Upper lobe of right lung (tissue), 1 donor: ENCODE data around the gene JUN. TPM values are rescaled to one million over a fixed set of nuclear protein-coding genes. Genes with fewer than 3 reads are reported as not detected.

ENCODE experiments used
- ATAC-seq: fragments of 200-7000 bp; cut with Tn5 transposase; one replicate; pipeline ENCODE4 v1.9.1; 2020; ENCODE audit warnings: mild to moderate bottlenecking, moderate library complexity
- DNase-seq: peaks from one replicate; pipeline ENCODE4 v3.0.0-alpha.2; 2020
- H3K27ac ChIP-seq: fragments of 200-600 bp; one replicate; pipeline ENCODE4 v1.8.0; 2022
- H3K27me3 ChIP-seq: fragments of 200-600 bp; one replicate; pipeline ENCODE4 v1.8.0; 2022; ENCODE audit warnings: mild to moderate bottlenecking
- H3K36me3 ChIP-seq: fragments of 200-600 bp; one replicate; pipeline ENCODE4 v1.8.0; 2022
- H3K4me1 ChIP-seq: fragments of 200-600 bp; one replicate; pipeline ENCODE4 v1.8.0; 2022
- H3K4me3 ChIP-seq: fragments of 200-600 bp; one replicate; pipeline ENCODE4 v1.8.0; 2022; ENCODE audit warnings: mild to moderate bottlenecking
- H3K9me3 ChIP-seq: fragments of 200-600 bp; one replicate; pipeline ENCODE4 v1.8.0; 2022
- intact Hi-C: fragments of 100-400 bp; cut with DNase I; formaldehyde crosslinking; loops from one replicate; pipeline ENCODE4 v1.11.0; 2022
- total RNA-seq: library from RNA; stranded (reverse); fragmentation: NEBNext Ultra II Directional; extraction: Animal tissue kit (Norgen Biotek cat#: 25700); gene quantifications from one replicate; pipeline ENCODE4 v1.2.1, GENCODE V29; 2021
- TF ChIP-seq, protein P1 (sequence below): fragments of 200-600 bp; IDR thresholded peaks from one replicate; pipeline ENCODE4 v1.8.0; 2022; ENCODE audit warnings: antibody characterized with exemption
- donor health status: DM: no; HTN: yes; CAD: no; lungs with severe emphysema.

JUN gene
- total RNA-seq, 1 donor from 2014 or later: 112 TPM

DNA sequence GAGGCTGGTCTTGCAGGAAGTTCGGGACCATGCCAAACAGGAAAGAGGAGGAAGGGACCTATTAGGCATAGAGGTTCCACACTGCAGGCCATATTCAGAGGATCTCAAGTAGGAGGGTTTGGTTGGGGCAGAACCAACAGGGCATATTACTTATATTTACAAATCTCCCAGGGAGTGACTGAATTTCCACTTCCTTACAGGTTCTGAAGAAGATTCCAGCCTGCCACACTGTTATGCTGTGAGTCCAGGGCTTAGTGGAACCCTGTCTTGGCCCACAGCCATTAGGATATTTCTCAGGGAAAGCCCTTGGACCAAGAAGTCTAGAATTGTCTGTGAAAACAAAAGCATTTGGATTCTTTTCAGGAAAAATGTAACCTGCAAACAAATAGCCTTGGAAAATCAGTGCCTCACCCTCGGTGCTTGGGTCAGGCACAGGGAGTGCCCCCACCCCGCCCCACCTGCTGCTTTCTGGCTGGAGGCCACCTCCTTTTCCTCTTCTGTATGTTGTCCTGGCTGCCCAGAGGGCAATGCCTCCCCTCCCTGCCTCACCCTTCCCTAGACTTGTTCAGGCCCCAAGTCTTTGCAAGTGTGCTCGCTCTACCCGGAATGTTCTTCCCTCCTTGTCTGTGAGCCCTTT, 41.0 kb upstream of the JUN start:
- ATAC-seq (peak; percentile 94), DNase-seq (peak; percentile 81)
- Histone ChIP-seq H3K27ac (no peak overlapping the region), H3K27me3 (no peaks in the 10 kb centered on the region), H3K9me3 (peaks cover 6% of the 10 kb centered on the region), H3K36me3 (no peaks in the 10 kb centered on the region), H3K4me1 (peaks cover 8% of the 10 kb centered on the region), H3K4me3 (no peak overlapping the region)
- TF ChIP-seq, protein P1, sequence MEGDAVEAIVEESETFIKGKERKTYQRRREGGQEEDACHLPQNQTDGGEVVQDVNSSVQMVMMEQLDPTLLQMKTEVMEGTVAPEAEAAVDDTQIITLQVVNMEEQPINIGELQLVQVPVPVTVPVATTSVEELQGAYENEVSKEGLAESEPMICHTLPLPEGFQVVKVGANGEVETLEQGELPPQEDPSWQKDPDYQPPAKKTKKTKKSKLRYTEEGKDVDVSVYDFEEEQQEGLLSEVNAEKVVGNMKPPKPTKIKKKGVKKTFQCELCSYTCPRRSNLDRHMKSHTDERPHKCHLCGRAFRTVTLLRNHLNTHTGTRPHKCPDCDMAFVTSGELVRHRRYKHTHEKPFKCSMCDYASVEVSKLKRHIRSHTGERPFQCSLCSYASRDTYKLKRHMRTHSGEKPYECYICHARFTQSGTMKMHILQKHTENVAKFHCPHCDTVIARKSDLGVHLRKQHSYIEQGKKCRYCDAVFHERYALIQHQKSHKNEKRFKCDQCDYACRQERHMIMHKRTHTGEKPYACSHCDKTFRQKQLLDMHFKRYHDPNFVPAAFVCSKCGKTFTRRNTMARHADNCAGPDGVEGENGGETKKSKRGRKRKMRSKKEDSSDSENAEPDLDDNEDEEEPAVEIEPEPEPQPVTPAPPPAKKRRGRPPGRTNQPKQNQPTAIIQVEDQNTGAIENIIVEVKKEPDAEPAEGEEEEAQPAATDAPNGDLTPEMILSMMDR: no peak
- intact Hi-C loops: no loop called here

DNA sequence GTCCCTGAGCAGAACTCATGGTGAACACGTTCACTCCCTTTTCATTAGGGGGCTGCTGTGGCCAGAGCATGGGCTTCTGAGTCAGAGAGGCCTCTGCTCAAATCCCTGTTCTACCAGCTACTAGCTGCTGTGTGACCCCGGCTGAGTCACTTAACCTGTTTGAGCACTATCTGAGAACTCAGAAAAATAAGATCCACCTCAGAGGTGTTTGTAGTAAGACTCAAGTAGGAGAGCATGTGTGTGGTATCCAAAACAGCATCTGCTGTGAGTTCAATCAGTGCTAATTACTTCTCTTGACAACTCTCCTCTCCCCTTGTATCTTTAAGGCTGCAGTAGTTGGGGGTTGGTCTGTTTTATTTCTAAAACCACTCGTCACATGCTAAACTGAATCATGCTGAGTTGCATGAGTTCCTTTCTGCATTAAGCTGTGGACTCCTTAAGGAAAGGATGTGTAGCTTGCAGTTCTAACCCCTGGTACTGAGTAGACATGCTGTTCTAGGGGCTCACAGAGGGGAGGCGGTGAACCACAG, 39.7 kb upstream of the JUN start:
- Histone ChIP-seq H3K9me3 (peaks cover 6% of the 10 kb centered on the region), H3K36me3 (no peaks in the 10 kb centered on the region), H3K27ac (no peak overlapping the region), H3K27me3 (no peaks in the 10 kb centered on the region), H3K4me1 (peaks cover 8% of the 10 kb centered on the region), H3K4me3 (no peak overlapping the region)
- TF ChIP-seq, protein P1: no peak
- DNase-seq (no peak), ATAC-seq (peak; percentile 31)
- intact Hi-C loops: no loop called here

DNA sequence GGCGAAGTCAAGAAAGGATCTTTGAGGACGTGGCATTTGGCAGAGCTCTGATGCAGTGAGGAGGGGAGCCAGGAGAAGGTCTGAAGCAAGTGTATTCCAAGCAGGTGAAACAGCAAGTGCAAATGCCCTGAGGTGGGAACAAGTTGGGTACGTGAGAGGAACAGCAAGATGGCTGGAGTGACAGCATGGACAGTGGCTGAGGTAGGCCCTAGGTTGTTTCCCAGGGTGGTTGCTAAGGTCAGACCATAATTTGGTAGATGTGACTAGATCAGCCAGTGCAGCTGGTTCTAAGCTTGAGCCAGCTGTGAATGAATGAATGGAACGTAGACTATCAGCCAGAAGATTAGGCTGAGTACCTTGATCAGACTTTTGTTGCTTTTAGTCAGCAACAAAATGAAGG, 37.5 kb upstream of the JUN start:
- H3K4me3 ChIP-seq: no peak overlapping the region
- no peaks in the 10 kb centered on the region for H3K36me3 ChIP-seq
- H3K27me3 ChIP-seq: no peaks in the 10 kb centered on the region
- DNase-seq (no peak), ATAC-seq (no peak)
- TF ChIP-seq, protein P1: no peak
- intact Hi-C loops: no loop called here
- H3K4me1 ChIP-seq: peaks cover 21% of the 10 kb centered on the region
- no peaks in the 10 kb centered on the region for H3K9me3 ChIP-seq
- no peak overlapping the region for H3K27ac ChIP-seq

DNA sequence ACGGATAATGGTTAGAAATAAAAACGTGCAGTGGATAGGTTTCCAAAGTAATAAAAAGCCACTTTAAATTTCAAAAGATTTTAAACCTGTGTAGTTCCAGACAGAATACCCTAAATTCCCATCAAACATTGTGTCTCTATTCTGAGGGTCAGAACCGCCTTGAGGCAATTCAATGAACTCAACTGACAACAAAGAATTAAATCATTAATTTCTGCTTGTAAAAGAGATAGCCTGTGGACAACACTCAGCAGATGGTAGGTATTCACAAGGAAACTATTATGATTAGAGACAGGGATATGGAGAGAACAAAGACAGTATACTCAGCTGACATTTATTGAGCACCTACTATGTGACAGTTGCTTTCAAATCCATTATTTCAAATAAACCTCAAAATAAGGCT, 35.1 kb upstream of the JUN start:
- Histone ChIP-seq H3K4me3 (no peak overlapping the region), H3K9me3 (no peaks in the 10 kb centered on the region), H3K36me3 (no peaks in the 10 kb centered on the region), H3K27me3 (no peaks in the 10 kb centered on the region), H3K4me1 (peaks cover 24% of the 10 kb centered on the region), H3K27ac (no peak overlapping the region)
- intact Hi-C loops: no loop called here
- DNase-seq (no peak), ATAC-seq (no peak)
- TF ChIP-seq, protein P1: no peak

DNA sequence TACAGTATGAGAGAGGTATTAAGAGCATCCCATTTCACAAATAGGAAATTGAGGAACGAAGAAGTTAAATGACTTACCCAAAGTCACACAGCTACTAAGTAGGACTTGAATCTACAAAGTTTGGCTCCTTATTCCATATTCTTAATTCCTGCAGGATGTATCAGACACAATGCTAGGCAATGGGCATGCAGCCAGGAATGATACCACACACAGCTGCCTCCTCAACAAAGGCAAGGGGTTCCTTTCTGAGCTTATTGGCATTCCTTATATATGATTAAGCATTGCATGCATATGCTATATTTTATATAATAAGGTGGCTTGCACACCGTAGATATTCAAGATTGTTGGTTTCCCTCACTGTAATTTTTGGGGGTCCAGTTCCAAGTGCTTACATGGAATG, 34.2 kb upstream of the JUN start:
- no peak for ATAC-seq
- no peak overlapping the region for H3K27ac ChIP-seq
- no peak overlapping the region for H3K4me3 ChIP-seq
- TF ChIP-seq, protein P1: no peak
- H3K9me3 ChIP-seq: no peaks in the 10 kb centered on the region
- no peaks in the 10 kb centered on the region for H3K36me3 ChIP-seq
- H3K27me3 ChIP-seq: no peaks in the 10 kb centered on the region
- no peak for DNase-seq
- H3K4me1 ChIP-seq: peaks cover 33% of the 10 kb centered on the region
- intact Hi-C loops: no loop called here
